C4-2B (cell line): ENCODE data around the gene SERPINB1.

Experiments
- CTCF ChIP-seq: fragments of 450-650 bp; conservative IDR thresholded peaks from 2 replicates; pipeline ENCODE4 v1.5.1; 2017; ENCODE audit warnings: mild to moderate bottlenecking
- ZFX ChIP-seq: fragments of 450-650 bp; IDR thresholded peaks from 2 replicates; pipeline ENCODE4 v1.6.1; 2017

DNA sequence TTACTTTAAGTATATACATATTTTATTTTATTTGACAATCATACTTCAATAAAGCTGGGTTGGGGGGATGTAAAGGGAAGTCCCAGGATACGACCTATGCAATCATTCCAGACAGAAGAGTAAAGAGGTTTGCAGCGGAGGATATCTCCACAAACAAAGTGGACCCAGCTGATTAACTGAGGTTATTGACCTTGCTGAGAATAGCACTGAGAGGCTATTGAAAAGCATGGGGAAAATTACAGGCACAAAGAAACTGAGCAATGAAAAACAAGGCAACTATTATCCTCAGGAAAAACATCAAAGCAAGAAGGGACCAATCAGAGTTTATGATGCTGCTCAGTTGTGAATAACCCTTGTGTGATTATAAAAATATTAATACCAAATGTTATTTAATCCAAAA lies 32.6 kb downstream of the SERPINB1 start:
- TF ChIP-seq CTCF, result no peak
- TF ChIP-seq ZFX, result no peak
